GM18873 (cell line): ENCODE data around the gene CASKIN2.
"Not testable (repeated sequence)": the region's sequence is repeated elsewhere in the genome, so short reads cannot be mapped to it uniquely, and the experiment has no call there.

Source experiments
- ATAC-seq: cut with Tn5 transposase; IDR thresholded peaks from one replicate; pipeline ENCODE4 v1.9.1; 2021; ENCODE audit warnings: mild to moderate bottlenecking, moderate library complexity, moderate number of reproducible peaks; ENCODE audit not compliant: unreplicated experiment, low FRiP score

CASKIN2 gene

GRCh38 chr17:75521951-75522727 lies 6.8 kb upstream of the CASKIN2 start:
- no peak for ATAC-seq

- no peak for ATAC-seq
Observed at GRCh38 chr17:75521290-75521689, 6.0 kb upstream of the CASKIN2 start.

GRCh38 chr17:75520413-75520812 lies 5.1 kb upstream of the CASKIN2 start:
- not testable (repeated sequence) for ATAC-seq

- ATAC-seq: no peak
Observed at GRCh38 chr17:75518983-75519537, 3.7 kb upstream of the CASKIN2 start.

DNA sequence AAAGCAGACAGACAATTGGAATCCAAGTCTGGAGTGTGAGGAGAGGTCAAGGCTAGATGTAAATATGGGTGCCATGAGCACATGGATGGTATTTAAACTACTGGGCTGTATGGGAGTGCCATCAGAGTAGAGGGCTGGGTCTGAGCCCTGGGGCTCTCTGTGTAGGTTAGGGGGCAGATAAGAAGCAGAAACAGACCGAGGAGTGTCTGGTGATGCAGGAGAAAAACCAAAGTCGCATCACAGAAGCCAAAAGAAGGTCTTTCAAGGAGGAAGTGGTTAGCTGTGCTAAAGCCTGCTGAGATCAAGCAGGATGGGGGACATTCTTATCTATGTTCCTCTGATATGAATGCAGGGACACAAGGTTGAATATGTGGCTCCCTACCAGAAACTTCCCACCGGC lies 2.9 kb upstream of the CASKIN2 start:
- ATAC-seq: no peak

DNA sequence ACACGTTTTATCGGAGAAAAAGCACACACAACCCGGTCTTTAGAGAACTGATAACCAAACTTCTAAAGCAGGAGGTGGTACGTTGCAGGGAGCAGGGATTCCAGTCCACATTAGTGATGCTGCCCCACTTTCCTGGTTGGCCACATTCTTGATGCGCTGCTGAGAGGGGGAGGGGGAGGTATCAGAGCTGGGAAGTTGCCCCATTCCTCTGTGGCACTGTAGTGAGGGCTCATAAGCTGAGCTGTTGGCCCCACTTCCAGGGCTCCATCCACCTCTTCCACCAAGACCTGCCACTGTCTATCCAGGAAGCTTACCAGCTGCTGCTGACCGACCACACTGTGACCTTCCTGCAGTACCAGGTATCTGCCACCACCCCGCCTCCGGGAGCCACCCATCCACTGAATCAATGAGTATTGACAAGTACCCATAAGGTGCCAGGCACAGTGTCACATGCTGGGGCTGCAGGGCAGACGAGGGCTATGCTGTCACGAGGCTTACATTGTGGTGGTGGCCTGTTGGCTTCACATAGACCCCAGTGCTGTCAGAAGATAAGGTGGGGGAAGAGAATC lies 2.0 kb upstream of the CASKIN2 start:
- no peak for ATAC-seq

DNA sequence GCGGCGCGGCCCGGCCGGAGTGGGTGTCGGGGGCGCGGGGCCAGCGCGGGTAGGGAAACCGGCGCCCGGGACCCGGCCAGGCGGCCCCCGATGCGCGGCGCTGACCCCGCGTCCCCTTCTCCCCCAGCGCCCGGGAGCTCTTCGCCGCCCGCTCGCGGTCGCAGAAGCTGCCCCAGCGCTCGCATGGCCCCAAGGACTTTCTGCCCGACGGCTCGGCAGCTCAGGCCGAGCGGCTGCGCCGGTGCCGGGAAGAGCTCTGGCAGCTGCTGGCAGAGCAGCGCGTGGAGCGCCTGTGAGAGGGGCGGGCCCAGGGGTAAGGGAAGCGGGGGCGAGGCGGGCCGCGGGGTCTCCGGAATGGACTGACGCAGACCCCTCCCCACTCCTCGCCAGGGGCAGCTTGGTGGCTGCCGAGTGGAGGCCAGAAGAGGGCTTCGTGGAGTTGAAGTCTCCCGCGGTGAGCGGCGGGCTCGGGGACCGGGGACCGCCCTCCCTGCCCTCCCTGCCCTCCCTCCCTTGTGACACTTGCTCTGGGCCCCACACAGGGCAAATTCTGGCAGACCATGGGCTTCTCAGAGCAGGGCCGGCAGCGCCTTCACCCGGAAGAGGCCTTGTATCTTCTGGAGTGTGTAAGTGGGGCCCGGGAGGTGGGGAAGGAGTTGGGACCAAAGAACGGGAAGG lies 1.4 kb upstream of the CASKIN2 start:
- ATAC-seq: no peak

DNA sequence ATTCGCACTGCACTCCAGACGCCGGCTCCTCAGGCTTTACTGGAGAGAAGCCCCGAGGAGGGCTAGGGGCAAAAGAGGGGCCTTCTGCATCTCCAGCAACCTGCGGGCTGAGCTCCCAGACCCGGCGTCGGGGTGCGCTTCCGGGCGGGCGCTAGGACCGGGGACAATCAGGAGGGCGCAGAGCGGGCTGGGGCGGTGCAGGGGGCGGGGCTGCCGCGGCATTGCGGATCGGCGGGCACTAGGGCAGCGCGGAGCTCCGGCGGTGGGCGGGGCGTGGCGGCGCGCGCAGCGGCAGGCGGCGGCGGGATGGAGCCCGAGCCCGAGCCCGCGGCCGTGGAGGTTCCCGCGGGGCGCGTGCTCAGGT lies 900 bp upstream of the CASKIN2 start, which contains the start of gene TSEN54:
Gene TSEN54, plus strand, starts transcription at position 274 of the 364 bp plus-strand sequence. Its CDS starts 33 bp downstream, at position 307.
- no peak for ATAC-seq

DNA sequence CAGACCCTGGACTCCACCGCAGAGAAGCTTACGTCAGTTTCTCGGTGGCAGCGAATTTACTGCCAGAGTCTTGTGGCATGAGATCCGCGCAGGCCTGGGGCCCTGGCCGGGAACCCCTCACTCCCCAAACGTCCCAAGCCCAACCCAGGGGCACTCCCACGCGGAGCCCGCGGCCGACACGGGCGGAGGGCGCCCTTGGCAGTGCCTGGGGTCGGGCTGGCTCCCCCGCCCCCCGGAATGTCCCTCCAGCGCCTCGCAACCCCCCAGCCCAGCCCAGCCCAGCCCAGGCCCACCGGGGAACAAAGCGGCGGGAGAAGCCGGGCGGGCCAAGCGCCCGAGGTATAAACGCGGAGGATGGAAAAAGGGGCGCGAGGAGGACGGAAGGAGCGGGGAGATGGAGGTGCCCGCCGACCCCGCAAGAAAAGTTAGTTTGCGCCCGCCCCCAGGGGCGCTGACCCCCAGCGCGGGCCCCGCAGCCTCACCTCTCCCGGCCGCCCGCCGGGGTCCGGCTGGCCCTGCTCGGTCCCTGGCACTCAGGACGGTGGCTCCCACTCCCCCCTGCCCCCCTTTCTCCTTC lies 330 bp downstream of the CASKIN2 start:
- no peak for ATAC-seq

GRCh38 chr17:75514299-75514918 lies 928 bp downstream of the CASKIN2 start:
- no peak for ATAC-seq

DNA sequence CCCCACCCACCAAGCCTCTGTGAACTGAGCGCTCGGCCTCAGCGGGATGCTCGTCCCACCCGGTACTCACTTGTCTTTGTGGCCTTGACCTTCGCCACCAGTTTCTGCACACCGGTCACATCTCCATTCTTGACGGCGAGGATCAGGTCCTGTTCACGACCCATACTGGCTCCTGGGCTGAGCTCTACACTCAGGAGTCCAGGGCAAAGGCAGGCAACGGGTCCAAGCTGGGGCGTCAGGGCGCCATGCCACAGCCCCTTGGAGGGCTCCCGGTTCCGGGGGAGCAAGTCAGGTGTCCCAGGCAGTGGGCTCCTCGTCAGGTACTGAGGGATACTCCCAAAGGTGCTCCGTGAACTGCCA lies 1.7 kb downstream of the CASKIN2 start:
- no peak for ATAC-seq

GRCh38 chr17:75512926-75513640 lies 2.3 kb downstream of the CASKIN2 start:
- no peak for ATAC-seq

DNA sequence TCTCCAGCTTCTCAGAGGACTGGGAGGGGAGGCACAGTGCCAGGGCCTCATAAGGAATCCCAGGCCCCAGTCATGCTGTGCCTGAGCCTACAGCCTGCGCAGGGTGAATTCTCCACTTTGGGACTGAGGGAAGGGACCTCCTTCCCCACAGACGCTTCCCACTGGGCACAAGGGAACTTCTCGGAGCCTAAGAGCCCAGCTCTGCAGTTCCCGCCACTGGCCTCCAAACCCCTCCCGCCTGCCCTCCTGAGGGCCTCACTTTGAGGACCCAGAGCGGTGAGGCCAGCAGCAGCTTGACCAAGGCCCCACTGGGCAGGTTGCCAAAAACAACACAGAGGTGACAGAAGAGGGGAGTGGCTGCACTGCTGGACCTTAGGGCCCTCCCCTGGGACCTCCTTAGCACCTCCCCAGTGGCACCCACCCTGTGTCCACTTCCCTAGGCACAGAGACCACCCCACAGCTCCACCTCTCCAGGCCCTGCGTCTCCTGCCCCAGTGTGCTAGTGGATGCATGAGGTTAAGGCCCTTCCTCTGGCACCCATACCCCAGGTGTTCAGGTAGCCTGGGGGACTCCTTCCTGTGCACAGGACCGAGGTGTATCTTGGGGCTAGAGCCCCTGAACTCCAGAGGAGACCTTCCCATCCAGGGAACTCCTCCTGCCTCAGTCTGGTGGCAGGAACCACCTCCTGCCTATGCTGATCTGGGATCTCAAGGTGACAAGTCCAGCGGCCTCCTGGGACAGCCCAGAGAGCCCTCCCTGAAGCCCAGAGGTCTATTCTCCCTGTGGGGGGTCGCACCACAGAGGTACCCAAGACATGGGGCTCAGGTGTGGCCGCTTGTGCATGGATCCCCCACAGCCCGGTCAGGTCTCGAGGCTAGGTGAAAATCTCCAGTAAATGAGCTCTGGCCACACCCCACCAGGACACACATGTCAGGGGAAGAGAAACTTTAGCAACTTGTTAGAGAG lies 3.4 kb downstream of the CASKIN2 start:
- no peak for ATAC-seq

GRCh38 chr17:75511270-75511609 lies 4.1 kb downstream of the CASKIN2 start:
- no peak for ATAC-seq

DNA sequence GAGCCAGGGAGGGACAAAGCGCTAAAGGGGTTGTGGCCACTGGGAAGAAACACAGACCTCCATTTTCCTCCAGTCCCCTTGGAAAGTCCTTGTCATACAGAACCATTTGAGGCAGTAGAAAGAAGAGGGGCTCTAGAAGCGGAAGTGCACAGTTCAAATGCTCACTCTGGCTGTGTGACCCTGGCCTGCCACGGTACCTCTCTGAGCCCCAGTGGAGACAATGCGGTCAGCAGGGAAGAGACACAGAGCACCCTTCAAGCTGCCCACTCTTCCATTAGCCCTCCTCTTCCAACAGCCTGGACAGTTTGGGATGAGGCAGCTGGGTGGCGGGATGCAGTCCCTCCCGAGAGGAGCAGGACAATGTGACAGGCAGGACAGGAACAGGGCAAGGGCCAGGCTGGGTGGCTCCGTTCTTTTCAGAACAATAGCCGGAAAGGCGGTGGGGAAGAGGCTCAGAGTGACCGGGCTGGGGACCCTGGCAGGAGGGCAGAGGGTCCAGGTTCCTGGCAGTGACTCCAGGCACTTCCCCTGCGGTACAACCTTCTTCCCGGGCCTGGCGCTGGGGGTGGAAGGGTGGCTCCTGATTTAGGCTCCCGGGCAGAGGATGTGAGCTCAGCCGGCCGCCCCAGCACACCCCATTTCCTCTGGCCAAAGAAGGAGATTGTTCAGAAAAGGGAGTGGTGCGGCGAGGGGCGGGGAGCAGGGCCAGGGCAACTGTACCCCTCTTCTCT lies 5.6 kb downstream of the CASKIN2 start:
- no peak for ATAC-seq

- no peak for ATAC-seq
Observed at GRCh38 chr17:75508931-75509361, 6.4 kb downstream of the CASKIN2 start.

DNA sequence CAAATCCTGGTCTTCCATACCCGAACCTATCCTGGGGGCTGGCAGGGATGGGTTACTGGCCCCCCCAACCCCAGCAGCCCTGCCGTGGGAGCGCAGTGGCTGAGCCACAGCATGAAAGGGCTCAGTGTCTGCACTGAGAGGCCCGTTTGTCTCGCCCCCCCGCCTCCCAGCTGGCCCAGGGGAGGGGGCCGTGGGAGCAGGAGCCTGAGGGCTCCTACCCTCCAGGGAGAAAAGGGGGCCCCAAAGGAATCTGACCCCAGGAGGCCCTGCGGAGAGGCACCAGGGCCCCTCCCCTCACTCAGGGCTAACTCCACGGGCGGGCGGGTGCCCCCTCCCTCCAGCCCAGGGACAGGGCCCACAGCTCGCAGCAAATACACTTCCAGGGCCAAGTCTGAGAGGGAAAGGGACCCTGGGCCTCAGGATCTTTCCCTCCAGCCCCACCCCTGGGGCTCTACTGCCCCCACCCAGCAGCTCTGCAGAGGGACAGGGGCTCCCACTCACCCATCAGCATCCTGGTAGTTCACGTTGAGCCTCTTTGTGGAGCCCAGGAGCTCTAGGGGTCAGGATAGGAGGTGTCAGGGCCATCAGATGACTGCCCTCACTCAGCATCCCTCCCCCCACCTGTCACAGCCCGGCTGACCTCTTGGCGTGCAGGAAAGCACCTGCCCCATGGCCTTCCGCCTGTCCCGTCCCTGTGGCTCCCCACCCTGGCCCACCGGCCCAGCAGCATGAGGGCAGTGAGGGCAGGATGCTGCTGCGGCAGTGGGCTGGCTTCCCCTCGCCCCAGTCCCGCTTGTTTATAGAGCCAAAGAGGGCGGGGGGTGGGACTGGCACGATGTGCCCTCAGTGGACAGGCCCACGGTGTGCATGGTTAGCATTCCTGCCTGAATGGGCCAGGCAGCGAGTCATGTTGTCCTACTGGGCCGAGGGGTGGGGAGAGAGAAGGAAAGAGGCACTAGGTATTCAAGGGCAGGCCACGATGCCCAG lies 7.3 kb downstream of the CASKIN2 start:
- no peak for ATAC-seq
